OCI-LY3 (cell line): ENCODE measurements around the gene SGCA.

Experiments
- H2AFZ ChIP-seq: fragments of 200-600, 300-600 bp; shearing (Covaris generic); 2 replicates; pipeline ENCODE4 v1.6.0; 2014; ENCODE audit warnings: antibody characterized with exemption, low read depth, low read length
- H3K27ac ChIP-seq: fragments of 200-600, 300-600 bp; sonication (generic); 2 replicates; pipeline ENCODE4 v1.5.1; 2014; ENCODE audit warnings: mild to moderate bottlenecking, low read length, moderate library complexity, mixed read lengths
- H3K27me3 ChIP-seq: fragments of 200-600, 300-600 bp; sonication (generic); 2 replicates; pipeline ENCODE4 v1.6.1; 2014; ENCODE audit warnings: low read depth, low read length, mixed read lengths
- H3K36me3 ChIP-seq: fragments of 200-600, 300-600 bp; sonication (generic); replicated peaks from 2 replicates; pipeline ENCODE3; 2014; ENCODE audit warnings: low read depth, low read length, mixed read lengths
- H3K4me1 ChIP-seq: fragments of 300-600, 200-600 bp; sonication (generic); 2 replicates; pipeline ENCODE4 v1.6.1; 2014; ENCODE audit warnings: low read length, mixed read lengths
- H3K4me2 ChIP-seq: fragments of 200-600, 300-600 bp; sonication (generic); 2 replicates; pipeline ENCODE4 v1.6.1; 2014; ENCODE audit warnings: low read length, mixed read lengths
- H3K4me3 ChIP-seq: fragments of 300-600, 200-600 bp; sonication (generic); 2 replicates; pipeline ENCODE4 v1.5.1; 2014; ENCODE audit warnings: antibody characterized with exemption, mild to moderate bottlenecking, low read length, moderate library complexity
- H3K79me2 ChIP-seq: fragments of 300-600, 200-600 bp; shearing (Covaris generic); 2 replicates; pipeline ENCODE4 v1.6.1; 2014; ENCODE audit warnings: mild to moderate bottlenecking, low read length, mixed read lengths
- H3K9ac ChIP-seq: fragments of 300-600, 200-600 bp; shearing (Covaris generic); 2 replicates; pipeline ENCODE4 v1.6.0; 2014; ENCODE audit warnings: mild to moderate bottlenecking, low read length, moderate library complexity
- H3K9me3 ChIP-seq: fragments of 200-600, 300-600 bp; shearing (Covaris generic); 2 replicates; pipeline ENCODE4 v1.6.1; 2014; ENCODE audit warnings: low read length, mixed read lengths; ENCODE audit not compliant: insufficient read depth
- H4K20me1 ChIP-seq: fragments of 200-600, 300-600 bp; sonication (generic); 2 replicates; pipeline ENCODE4 v1.6.1; 2016; ENCODE audit warnings: low read length, mixed read lengths; ENCODE audit not compliant: insufficient read depth
- CTCF ChIP-seq: fragments of 200-600, 300-600 bp; sonication (generic); IDR thresholded peaks from 2 replicates; pipeline ENCODE4 v1.5.1; 2014; ENCODE audit warnings: antibody characterized with exemption, low read length, low read depth
- EZH2phosphoT487 ChIP-seq: fragments of 200-600 bp; shearing (Covaris generic); IDR thresholded peaks from 2 replicates; pipeline ENCODE4 v1.6.1; 2018; ENCODE audit warnings: antibody characterized with exemption, mixed run types, low read depth

Gene SGCA

DNA sequence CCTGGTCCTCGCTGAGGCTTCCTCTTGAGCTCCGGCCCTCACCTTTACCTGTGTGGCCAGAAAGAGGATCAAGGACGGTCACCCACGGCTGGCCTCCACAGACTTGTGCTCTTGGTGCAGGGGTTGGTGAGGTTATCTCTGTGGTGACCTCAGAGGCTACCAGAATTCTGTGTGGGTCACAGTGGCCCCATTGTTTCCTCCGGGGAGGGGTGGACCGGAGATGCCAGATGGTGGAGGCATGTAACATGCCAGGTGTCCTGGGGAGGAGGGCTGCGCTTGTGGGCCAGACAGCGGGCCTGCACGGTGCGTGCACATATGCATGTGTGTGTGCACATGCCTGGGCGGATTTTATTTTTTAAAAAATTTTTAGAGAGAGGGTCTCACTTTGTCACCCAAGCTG, 6.3 kb downstream of the SGCA start:
- Histone ChIP-seq H3K4me3 (no peak overlapping the region), H3K9ac (no peak overlapping the region), H3K79me2 (no peaks in the 10 kb centered on the region), H3K9me3 (no peaks in the 10 kb centered on the region), H3K27ac (no peak overlapping the region), H3K4me1 (peaks cover 37% of the 10 kb centered on the region), H3K36me3 (no peaks in the 10 kb centered on the region), H4K20me1 (no peaks in the 10 kb centered on the region), H3K4me2 (no peak overlapping the region), H3K27me3 (no peaks in the 10 kb centered on the region), H2AFZ (no peak overlapping the region)
- TF ChIP-seq EZH2phosphoT487 = no peak
- TF ChIP-seq CTCF = no peak

- H4K20me1 ChIP-seq = no peaks in the 10 kb centered on the region
- no peaks in the 10 kb centered on the region for H3K36me3 ChIP-seq
- H3K4me2 ChIP-seq = no peak overlapping the region
- H3K4me1 ChIP-seq = peaks cover 39% of the 10 kb centered on the region
- H3K27me3 ChIP-seq = no peaks in the 10 kb centered on the region
- H2AFZ ChIP-seq = no peak overlapping the region
- no peaks in the 10 kb centered on the region for H3K9me3 ChIP-seq
- TF ChIP-seq EZH2phosphoT487 (no peak), CTCF (no peak)
- no peak overlapping the region for H3K4me3 ChIP-seq
- H3K79me2 ChIP-seq = no peaks in the 10 kb centered on the region
- no peak overlapping the region for H3K27ac ChIP-seq
- no peak overlapping the region for H3K9ac ChIP-seq
These were observed 7.1 kb downstream of the SGCA start for GRCh38 chr17:50172936-50173334.

DNA sequence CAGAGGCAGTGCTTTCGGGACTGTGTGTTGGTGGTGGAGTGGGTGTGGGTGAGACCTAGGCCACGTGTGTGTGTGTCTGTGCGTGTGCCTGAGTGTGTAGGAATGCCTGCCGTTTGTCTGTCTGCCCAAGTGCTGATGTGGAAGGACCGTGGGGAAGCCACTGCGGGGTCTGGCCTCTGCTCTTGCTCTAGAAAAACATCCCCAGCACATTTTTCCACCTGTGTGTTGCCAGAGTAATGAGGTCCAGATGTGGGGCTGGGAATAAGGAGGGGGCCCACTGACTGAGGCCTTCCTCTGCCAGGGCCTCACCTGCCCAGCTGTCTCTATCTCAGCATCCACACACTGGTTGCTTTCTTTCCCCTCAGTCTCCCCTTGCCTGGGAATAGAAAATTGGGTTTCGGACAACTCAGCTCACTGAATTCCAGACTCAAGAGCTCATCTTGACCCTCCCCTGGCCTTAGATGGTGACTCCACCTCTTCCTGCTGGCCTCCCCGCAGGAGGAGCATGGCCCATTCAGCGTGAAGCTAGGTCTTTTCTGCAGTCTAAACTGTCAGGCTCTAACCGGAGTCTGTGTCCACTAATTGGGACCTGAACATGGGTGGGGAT, 7.6 kb downstream of the SGCA start:
- H2AFZ ChIP-seq = no peak overlapping the region
- no peak overlapping the region for H3K9ac ChIP-seq
- no peak overlapping the region for H3K4me2 ChIP-seq
- H3K36me3 ChIP-seq = no peaks in the 10 kb centered on the region
- no peaks in the 10 kb centered on the region for H3K79me2 ChIP-seq
- peaks cover 39% of the 10 kb centered on the region for H3K4me1 ChIP-seq
- no peaks in the 10 kb centered on the region for H4K20me1 ChIP-seq
- TF ChIP-seq EZH2phosphoT487 (no peak), CTCF (no peak)
- no peak overlapping the region for H3K4me3 ChIP-seq
- H3K27me3 ChIP-seq = no peaks in the 10 kb centered on the region
- no peaks in the 10 kb centered on the region for H3K9me3 ChIP-seq
- H3K27ac ChIP-seq = no peak overlapping the region

- no peak overlapping the region for H3K9ac ChIP-seq
- H3K4me3 ChIP-seq = no peak overlapping the region
- peaks cover 37% of the 10 kb centered on the region for H3K4me1 ChIP-seq
- no peaks in the 10 kb centered on the region for H3K36me3 ChIP-seq
- H3K79me2 ChIP-seq = no peaks in the 10 kb centered on the region
- no peak overlapping the region for H3K27ac ChIP-seq
- H3K27me3 ChIP-seq = no peaks in the 10 kb centered on the region
- no peaks in the 10 kb centered on the region for H4K20me1 ChIP-seq
- no peak overlapping the region for H3K4me2 ChIP-seq
- H2AFZ ChIP-seq = no peak overlapping the region
- no peaks in the 10 kb centered on the region for H3K9me3 ChIP-seq
- TF ChIP-seq CTCF = no peak
- no peak for TF ChIP-seq EZH2phosphoT487
These were observed 8.6 kb downstream of the SGCA start for GRCh38 chr17:50174444-50174843.
